ENCODE results near the gene KCND3. TPM values are rescaled to one million over a fixed set of nuclear protein-coding genes. Genes with fewer than 3 reads are reported as not detected.

The KCND3 gene
- total RNA-seq, 1 donor from 2014 or later: 6.2 TPM

GRCh38 chr1:111778066-111778465 is 211.4 kb downstream of the KCND3 start:
- no peak for DNase-seq (ENCODE audit: low spot score)

DNA sequence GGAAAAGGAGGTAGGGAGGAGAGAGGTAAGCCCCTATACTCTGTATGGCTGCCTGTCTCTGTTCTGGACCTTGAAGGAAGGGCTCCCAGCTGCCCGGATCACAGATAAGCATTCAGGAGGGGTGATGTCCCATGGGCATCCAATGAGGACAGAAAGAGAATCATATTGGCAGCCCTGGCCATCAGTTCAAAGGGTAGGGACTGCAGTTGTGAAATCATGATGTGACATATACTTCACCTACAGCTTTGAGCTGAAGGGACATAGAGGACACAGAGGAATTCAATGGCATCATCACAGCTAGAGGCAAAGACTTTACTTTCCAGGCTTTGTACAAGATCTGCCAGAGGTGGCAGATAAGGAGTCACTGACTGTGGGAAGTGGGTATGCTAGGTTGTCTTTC is 212.2 kb downstream of the KCND3 start:
- DNase-seq (ENCODE audit: low spot score): no peak

- DNase-seq (ENCODE audit: low spot score): no peak
Observed at GRCh38 chr1:111776861-111777260, 212.6 kb downstream of the KCND3 start.

DNA sequence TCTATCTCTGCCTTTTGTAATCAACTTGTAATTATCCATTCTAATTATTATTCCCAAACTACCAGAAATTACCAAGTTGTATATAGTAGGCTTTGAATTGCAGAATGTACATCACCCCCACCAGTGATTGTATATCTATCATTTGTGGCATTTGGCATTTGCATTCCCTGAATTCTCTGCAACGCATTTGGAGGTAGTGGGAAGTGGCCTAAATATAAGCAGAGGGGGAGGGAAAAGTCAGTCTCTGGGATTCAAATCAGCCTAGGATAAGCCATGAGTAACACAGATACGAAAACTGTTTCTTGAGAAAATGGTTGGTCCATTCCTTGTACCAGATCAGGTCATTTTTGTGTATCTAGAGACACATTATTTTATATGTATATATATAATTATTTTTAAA is 213.1 kb downstream of the KCND3 start:
- DNase-seq (ENCODE audit: low spot score): no peak

- no peak for DNase-seq (ENCODE audit: low spot score)
Observed at GRCh38 chr1:111775966-111776365, 213.5 kb downstream of the KCND3 start.

GRCh38 chr1:111770916-111771315 is 218.6 kb downstream of the KCND3 start:
- DNase-seq (ENCODE audit: low spot score): no peak

- DNase-seq (ENCODE audit: low spot score): no peak
Observed at GRCh38 chr1:111769517-111770146, 219.8 kb downstream of the KCND3 start.

GRCh38 chr1:111768625-111769024 is 220.8 kb downstream of the KCND3 start:
- DNase-seq (ENCODE audit: low spot score): no peak

GRCh38 chr1:111768023-111768422 is 221.4 kb downstream of the KCND3 start:
- DNase-seq (ENCODE audit: low spot score): no peak

DNA sequence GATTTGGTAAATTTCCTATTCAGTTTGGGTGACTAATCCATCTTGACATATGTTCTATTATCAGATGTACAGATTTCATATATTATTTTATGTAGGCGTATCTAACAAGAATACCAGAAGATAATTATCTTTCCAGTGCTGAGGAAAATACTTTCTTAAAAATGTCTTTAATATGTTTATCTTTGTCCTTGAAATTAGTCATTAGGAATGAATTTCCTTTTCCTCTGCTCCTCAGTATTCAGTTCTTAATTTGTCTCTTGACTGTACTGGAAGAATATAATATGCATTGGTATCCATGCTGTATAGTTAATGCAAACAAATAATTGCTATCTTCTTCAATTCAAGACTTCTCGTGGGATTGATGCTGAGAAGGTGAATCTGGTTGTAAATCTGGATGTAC is 227.1 kb downstream of the KCND3 start:
- DNase-seq (ENCODE audit: low spot score): no peak

DNA sequence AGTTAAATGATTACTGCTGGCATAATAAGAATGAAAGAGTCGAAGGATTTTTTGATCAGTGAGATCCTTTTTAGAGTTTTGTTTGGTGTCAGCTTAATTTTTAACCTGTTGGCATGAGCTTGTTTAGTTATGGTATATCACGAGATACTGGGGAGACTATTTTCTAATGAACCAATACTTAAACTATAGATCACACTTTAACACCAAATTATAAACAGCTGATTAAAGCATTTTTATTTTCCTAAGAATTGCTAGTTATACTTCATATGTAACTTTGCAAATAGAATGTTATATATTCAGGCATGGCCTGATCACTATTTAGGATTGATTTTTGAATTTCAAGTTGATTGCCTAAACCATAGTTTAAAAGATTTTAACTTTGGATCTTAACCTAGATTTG is 227.8 kb downstream of the KCND3 start:
- no peak for DNase-seq (ENCODE audit: low spot score)

DNA sequence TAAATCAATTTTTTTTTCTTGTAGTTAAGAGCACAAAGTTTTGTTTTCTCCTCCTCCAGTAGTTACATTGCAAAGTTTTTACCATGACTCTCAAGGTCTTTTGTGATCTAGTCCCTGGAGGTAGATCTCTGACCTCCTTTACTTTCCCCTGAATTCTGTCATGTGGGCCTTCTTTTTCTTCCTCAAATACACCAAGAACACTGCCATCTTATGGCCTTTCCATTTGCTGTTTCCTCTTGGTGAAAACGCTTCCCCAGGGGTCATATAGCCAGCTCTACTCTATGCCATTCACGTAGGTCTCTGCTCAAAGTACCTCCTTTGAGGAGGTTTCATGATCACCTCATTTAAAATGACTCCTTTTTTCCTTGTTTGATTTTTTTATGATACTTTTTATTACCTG is 231.1 kb downstream of the KCND3 start:
- no peak for DNase-seq (ENCODE audit: low spot score)

DNA sequence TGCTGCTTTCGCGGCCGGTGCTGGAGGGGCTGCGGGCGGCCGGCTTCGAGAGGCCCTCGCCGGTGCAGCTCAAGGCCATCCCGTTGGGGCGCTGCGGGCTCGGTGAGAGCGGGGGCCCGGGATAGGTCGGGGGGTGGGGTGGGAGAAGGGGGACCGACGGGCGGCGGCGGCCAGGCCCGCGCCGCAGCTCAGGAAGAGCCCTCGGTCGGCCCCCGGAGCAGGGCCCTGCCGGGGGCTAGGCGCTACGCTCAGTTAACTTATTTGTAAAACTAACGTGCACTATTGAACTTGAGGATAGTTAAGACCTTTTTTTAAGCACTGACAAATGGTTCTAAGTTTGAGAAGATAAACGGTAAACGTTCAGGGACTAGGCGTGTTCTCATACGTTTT is 233.3 kb downstream of the KCND3 start:
- no peak for DNase-seq (ENCODE audit: low spot score)

GRCh38 chr1:111755331-111756123 is 233.9 kb downstream of the KCND3 start, which contains the start of gene DDX20:
DDX20 (plus strand) TSS chr1:111755901; CDS start chr1:111755925, 24 bp downstream.
- peak; percentile 91 for DNase-seq (ENCODE audit: low spot score)

DNA sequence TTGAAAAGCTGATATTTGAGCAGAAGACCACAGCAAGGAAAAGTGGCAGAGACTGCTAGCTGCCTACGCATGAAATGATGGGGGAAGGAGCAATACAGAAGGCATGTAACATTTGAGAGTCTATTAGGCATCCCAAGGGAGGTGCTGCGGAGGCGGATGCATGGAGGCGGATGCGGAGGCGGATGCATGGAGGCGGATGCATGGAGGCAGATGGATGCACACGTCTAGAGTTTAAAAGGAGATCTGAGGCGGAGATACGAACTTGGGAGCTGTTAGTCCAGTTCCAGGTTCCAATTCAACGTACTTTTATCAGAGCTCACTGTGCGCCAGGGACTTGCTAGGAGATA is 234.5 kb downstream of the KCND3 start:
- no peak for DNase-seq (ENCODE audit: low spot score)

DNA sequence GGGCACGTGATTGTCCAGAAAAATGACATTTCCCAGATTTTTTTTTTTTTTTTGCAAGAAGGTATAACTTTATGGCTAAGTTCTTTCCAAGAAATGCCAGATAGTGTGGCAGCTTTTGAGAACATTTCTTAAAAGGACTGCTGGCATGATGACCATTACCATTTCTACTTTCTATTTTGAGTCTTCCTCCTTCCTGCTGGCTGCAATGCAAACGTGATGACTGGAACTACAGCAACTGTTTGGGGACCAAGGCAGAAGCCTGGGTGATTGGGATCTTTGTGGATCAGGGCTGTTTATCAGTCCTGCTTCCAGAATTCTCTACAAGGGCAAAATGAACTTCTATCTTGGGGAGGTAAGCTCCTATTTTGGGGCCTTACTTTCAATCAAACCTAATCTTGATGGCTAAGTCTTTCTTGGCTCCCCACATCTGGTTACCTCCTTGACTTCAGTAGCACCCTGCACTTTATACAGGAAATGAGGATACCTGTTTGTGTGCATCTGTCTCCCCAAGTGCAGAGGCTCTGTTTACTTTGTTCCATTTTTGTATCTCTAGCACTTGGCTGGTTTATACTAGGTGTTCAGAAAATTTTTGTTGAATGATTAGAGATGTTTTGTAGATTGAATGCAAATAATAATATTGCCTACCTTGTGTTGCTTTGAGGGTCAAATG is 237.4 kb downstream of the KCND3 start:
- DNase-seq (ENCODE audit: low spot score): no peak

DNA sequence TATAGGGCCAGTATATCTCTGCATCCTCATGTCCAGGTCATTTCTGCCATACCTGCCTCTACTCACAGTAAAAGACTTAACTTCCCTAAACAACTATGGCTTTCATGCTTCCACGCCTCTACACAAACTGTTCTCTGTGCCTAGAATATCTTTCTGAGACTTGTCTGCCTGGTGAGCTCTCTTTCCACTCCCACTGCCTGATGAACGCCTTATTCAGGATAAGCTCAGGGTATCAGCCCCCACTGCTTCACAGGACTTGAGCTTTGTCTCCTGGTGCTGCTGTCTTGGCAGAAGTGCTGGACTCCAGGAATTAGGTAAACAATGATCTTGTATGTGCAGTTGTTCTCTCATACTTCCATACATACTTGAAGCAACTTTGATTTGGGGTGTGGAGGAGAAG is 238.6 kb downstream of the KCND3 start:
- no peak for DNase-seq (ENCODE audit: low spot score)

GRCh38 chr1:111749628-111750027 is 239.8 kb downstream of the KCND3 start:
- DNase-seq (ENCODE audit: low spot score): no peak

DNA sequence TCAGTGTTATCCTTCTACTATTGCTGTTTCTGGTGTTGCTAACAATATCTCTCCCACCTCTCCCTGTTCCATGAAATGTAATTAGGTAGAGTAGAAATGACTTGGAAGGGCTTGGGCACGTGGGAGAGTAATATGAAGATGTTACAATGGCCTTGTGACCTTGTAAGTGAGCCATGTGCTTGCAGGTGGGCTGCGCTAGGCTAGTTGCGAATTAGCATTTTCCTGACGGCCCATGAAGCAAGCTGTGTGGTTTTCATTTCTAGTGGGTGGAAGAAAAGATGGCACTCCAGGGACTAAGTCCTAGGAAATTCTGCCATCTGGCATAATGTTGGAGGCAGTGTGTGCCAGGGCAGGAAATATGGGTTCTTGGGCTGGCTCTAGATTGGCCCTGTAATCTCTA is 241.5 kb downstream of the KCND3 start:
- no peak for DNase-seq (ENCODE audit: low spot score)

- peak; percentile 60 for DNase-seq (ENCODE audit: low spot score)
Observed at GRCh38 chr1:111747282-111747734, 242.2 kb downstream of the KCND3 start.

- DNase-seq (ENCODE audit: low spot score): no peak
Observed at GRCh38 chr1:111746614-111746999, 242.9 kb downstream of the KCND3 start.

GRCh38 chr1:111745675-111746613 is 243.5 kb downstream of the KCND3 start:
- DNase-seq (ENCODE audit: low spot score): no peak

All from ureter (tissue), 1 donor.